ENCODE results near the gene CHM. TPM values are rescaled to one million over a fixed set of nuclear protein-coding genes. Genes with fewer than 3 reads are reported as not detected.

The CHM gene
- polyA plus RNA-seq, 3 donors = 6.0 to 7.7 (median 6.6) TPM

DNA sequence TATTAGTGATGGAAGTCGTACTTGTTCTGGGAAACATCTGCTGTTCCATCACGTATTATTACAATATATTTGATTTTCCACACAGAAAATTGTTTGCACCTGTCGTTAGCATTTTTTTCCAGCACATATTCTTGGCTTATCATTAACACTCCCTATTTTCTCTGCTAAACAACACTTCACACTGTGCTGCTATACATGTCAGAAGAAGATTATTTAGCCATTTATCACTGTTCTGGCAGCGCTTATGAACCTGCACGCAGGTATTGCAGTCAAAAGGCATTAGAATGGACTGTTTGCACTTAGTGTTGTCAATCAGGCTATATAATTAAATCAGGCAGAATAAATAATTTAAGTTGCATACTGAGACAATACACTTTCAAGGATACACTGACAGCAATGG is 218.6 kb downstream of the CHM start:
- H3K36me3 ChIP-seq (replicated peaks in 1 of 2; ENCODE audit: control insufficient read depth in 1 of 2, insufficient read depth in 2 of 2, low read length in 2 of 2) = no peaks in the 10 kb centered on the region
- H3K27me3 ChIP-seq (ENCODE audit: control insufficient read depth in 2 of 2, insufficient read depth in 2 of 2, low read length in 2 of 2) = no peaks in the 10 kb centered on the region
- Mint-ChIP-seq H3K4me3 (no peak overlapping the region), H3K9me3 (peaks cover 0 to 8% (median 0%) of the 10 kb centered on the region in 7 donors), H3K36me3 (no peaks in the 10 kb centered on the region), H3K27ac (no peak overlapping the region), H3K27me3 (ENCODE audit: low read depth in 3 of 3) (peaks cover 0 to 2% (median 0%) of the 10 kb centered on the region in 3 donors), H3K4me1 (no peaks in the 10 kb centered on the region)
- H3K4me2 ChIP-seq (replicated peaks; ENCODE audit: extremely low read depth, low read length, poor library complexity, severe bottlenecking) = no peak overlapping the region
- no peak for DNase-seq
- no peaks in the 10 kb centered on the region for H3K9me3 ChIP-seq (replicated peaks in 1 of 2; ENCODE audit: control insufficient read depth in 1 of 2, insufficient read depth in 1 of 2, low read length in 2 of 2)
- H3K4me3 ChIP-seq (replicated peaks in 1 of 3; ENCODE audit: low read depth in 2 of 3, low read length in 3 of 3) = no peak overlapping the region
- no CpG with 5 or more reads among the region's 5 CpGs for WGBS (ENCODE audit: insufficient coverage)
- H4K20me1 ChIP-seq (ENCODE audit: insufficient read depth, low read length) = no peaks in the 10 kb centered on the region
- no peaks in the 10 kb centered on the region for H3K4me1 ChIP-seq (ENCODE audit: control insufficient read depth in 1 of 2, insufficient read depth in 2 of 2, low read length in 2 of 2)
- intact Hi-C loops (cut with micrococcal nuclease) = no loop called here
- H2AFZ ChIP-seq (ENCODE audit: insufficient read depth, low read depth, low read length, poor library complexity, severe bottlenecking) = no peak overlapping the region
- no peaks in the 10 kb centered on the region for H3K79me2 ChIP-seq (ENCODE audit: insufficient read depth, low read length)
- H3K27ac ChIP-seq (ENCODE audit: low read depth in 1 of 2, low read length in 2 of 2) = no peak overlapping the region
- TF ChIP-seq, protein P1, sequence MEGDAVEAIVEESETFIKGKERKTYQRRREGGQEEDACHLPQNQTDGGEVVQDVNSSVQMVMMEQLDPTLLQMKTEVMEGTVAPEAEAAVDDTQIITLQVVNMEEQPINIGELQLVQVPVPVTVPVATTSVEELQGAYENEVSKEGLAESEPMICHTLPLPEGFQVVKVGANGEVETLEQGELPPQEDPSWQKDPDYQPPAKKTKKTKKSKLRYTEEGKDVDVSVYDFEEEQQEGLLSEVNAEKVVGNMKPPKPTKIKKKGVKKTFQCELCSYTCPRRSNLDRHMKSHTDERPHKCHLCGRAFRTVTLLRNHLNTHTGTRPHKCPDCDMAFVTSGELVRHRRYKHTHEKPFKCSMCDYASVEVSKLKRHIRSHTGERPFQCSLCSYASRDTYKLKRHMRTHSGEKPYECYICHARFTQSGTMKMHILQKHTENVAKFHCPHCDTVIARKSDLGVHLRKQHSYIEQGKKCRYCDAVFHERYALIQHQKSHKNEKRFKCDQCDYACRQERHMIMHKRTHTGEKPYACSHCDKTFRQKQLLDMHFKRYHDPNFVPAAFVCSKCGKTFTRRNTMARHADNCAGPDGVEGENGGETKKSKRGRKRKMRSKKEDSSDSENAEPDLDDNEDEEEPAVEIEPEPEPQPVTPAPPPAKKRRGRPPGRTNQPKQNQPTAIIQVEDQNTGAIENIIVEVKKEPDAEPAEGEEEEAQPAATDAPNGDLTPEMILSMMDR (IDR thresholded peaks at IDR 0.05) = no peak
- no peak overlapping the region for H3K9ac ChIP-seq (ENCODE audit: insufficient read depth, low read length, poor library complexity, severe bottlenecking)

DNA sequence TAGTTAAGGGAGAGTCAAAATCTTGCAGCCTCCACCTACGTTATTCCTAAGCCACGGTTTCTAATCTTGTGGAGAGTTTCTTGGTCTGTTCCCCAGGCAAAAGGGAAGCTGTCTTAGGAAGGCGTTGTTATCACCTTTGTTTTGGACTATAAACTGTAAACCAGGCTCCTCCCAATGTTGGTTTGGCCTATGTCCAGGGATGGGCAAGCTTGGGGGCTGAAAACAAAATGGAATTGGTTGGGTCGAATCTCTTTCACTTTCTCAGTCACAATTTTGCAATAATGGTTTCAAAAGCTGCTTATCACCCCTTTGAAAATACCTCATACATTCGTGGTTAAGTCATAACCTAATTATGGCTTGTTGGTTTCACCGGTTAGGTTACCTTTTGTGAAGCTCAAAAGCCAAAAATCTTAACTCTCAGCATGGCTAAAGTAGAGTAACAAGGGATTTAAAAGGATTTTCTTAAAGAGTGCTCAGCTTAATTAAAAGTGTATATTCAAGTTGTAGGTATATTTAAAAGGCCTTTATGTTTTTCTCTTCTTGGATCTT is 232.1 kb downstream of the CHM start:
- H3K9me3 Mint-ChIP-seq = peaks cover 4 to 24% (median 14%) of the 10 kb centered on the region in 7 donors

More for the DNA sequence above, 232.1 kb downstream of the CHM start:
- Histone ChIP-seq H3K9ac (ENCODE audit: insufficient read depth, low read length, poor library complexity, severe bottlenecking) (no peak overlapping the region), H3K27me3 (ENCODE audit: control insufficient read depth in 2 of 2, insufficient read depth in 2 of 2, low read length in 2 of 2) (no peaks in the 10 kb centered on the region), H3K4me3 (replicated peaks in 1 of 3; ENCODE audit: low read depth in 2 of 3, low read length in 3 of 3) (no peak overlapping the region), H2AFZ (ENCODE audit: insufficient read depth, low read depth, low read length, poor library complexity, severe bottlenecking) (no peak overlapping the region), H3K9me3 (replicated peaks in 1 of 2; ENCODE audit: control insufficient read depth in 1 of 2, insufficient read depth in 1 of 2, low read length in 2 of 2) (peaks cover 7 to 26% of the 10 kb centered on the region in 2 donors), H3K27ac (ENCODE audit: low read depth in 1 of 2, low read length in 2 of 2) (no peak overlapping the region), H3K4me1 (ENCODE audit: control insufficient read depth in 1 of 2, insufficient read depth in 2 of 2, low read length in 2 of 2) (no peaks in the 10 kb centered on the region), H3K4me2 (replicated peaks; ENCODE audit: extremely low read depth, low read length, poor library complexity, severe bottlenecking) (no peak overlapping the region), H3K36me3 (replicated peaks in 1 of 2; ENCODE audit: control insufficient read depth in 1 of 2, insufficient read depth in 2 of 2, low read length in 2 of 2) (no peaks in the 10 kb centered on the region), H3K79me2 (ENCODE audit: insufficient read depth, low read length) (no peaks in the 10 kb centered on the region), H4K20me1 (ENCODE audit: insufficient read depth, low read length) (no peaks in the 10 kb centered on the region)
- no peaks in the 10 kb centered on the region for H3K27me3 Mint-ChIP-seq (ENCODE audit: low read depth in 3 of 3)
- intact Hi-C loops (cut with micrococcal nuclease) = no loop called here
- no CpG with 5 or more reads among the region's 6 CpGs for WGBS (ENCODE audit: insufficient coverage)
- DNase-seq = no peak
- H3K4me1 Mint-ChIP-seq = no peaks in the 10 kb centered on the region
- no peak overlapping the region for H3K4me3 Mint-ChIP-seq
- TF ChIP-seq, protein P1 (IDR thresholded peaks at IDR 0.05) = no peak
- H3K36me3 Mint-ChIP-seq = no peaks in the 10 kb centered on the region
- H3K27ac Mint-ChIP-seq = no peak overlapping the region

Small RNAs within 50 kb of the gene (small RNA-seq; reads per million reads assigned to genes)
- gene AL022401.1 (ENCODE audit: insufficient read length, low read depth) (not detected), gene MIR361 (ENCODE audit: insufficient read length, low read depth) (3,457 reads per million, percentile 99 among the genes with 10 or more reads in this experiment), gene NDUFA5P7 (ENCODE audit: insufficient read length, low read depth) (not detected), gene RF00019 (ENCODE audit: insufficient read length, low read depth) (not detected)

Other genes starting within 250 kb of the CHM start
- not detected for gene DACH2, start 100.9 kb upstream of the CHM start, polyA plus RNA-seq

Measured in CD14-positive monocyte (primary cell).